Uterus (tissue), 4 donors: ENCODE results near the gene SH3GL2. TPM values are rescaled to one million over a fixed set of nuclear protein-coding genes. Genes with fewer than 3 reads are reported as not detected.

Experiments used
- DNase-seq, 2 donors: peaks; one replicate each; pipeline ENCODE4 v3.0.0-alpha.2; 2019 to 2020
- H3K27ac ChIP-seq, 2 donors: fragments of 200-600 bp; sonication (generic); 1 replicate in 1 of 2; 2 replicates in 1 of 2; pipeline ENCODE4 v1.5.1; 2016 to 2018
- H3K27me3 ChIP-seq, 2 donors: fragments of 200-600 bp; sonication (generic); one replicate each; pipeline ENCODE4 v1.5.1; 2018 to 2019; ENCODE audit warnings: control low read depth in 1 of 2
- H3K36me3 ChIP-seq, 2 donors: fragments of 200-600 bp; sonication (generic); one replicate each; pipeline ENCODE4 v1.5.1; 2019; ENCODE audit warnings: control low read depth in 1 of 2
- H3K4me1 ChIP-seq, 2 donors: fragments of 200-600 bp; sonication (generic); one replicate each; pipeline ENCODE4 v1.5.1; 2018 to 2019; ENCODE audit warnings: control low read depth in 1 of 2
- H3K4me3 ChIP-seq, 2 donors: fragments of 200-600 bp; sonication (generic); 1 replicate in 1 of 2; 2 replicates in 1 of 2; pipeline ENCODE4 v1.5.1; 2018 to 2019; ENCODE audit warnings: mild to moderate bottlenecking in 1 of 2
- H3K9me3 ChIP-seq, 2 donors: fragments of 200-600 bp; sonication (generic); one replicate each; pipeline ENCODE4 v1.5.1; 2019; ENCODE audit warnings: control low read depth in 1 of 2
- POLR2A ChIP-seq, 2 donors: fragments of 450-650 bp; IDR thresholded peaks; one replicate each; pipeline ENCODE4 v1.6.1; 2016; ENCODE audit warnings: antibody characterized with exemption in 2 of 2, mild to moderate bottlenecking in 1 of 2, moderate library complexity in 1 of 2
- intact Hi-C: fragments of 100-400 bp; cut with DNase I; formaldehyde crosslinking; loops from one replicate; pipeline ENCODE4 v1.15.1; 2023; ENCODE audit warnings: low total_unique reads
- total RNA-seq, 4 donors: library from RNA; depleted of rRNA in 3 of 4; stranded (reverse); fragments of >200 nt in 3 of 4; gene quantifications; one replicate each; pipeline versions ENCODE4 v1.1.0 to v1.2.4, GENCODE V29; 2014 to 2023
- TF ChIP-seq, protein P1 (sequence below), 4 experiments: fragments of 200-600 bp in 2 of 4; fragments of 450-650 bp in 2 of 4; sonication (generic) in 2 of 4; IDR thresholded peaks; one replicate each; pipeline ENCODE4 v1.5.1; 2016 to 2019; ENCODE audit warnings: antibody characterized with exemption in 4 of 4, mild to moderate bottlenecking in 2 of 4, moderate library complexity in 1 of 4
- donor health status: DM: yes; HTN: yes; CAD: no.

Gene SH3GL2
- total RNA-seq, 4 donors from 2014 or later = 2.4 to 7.0 (median 2.4) TPM; not detected in 1

DNA sequence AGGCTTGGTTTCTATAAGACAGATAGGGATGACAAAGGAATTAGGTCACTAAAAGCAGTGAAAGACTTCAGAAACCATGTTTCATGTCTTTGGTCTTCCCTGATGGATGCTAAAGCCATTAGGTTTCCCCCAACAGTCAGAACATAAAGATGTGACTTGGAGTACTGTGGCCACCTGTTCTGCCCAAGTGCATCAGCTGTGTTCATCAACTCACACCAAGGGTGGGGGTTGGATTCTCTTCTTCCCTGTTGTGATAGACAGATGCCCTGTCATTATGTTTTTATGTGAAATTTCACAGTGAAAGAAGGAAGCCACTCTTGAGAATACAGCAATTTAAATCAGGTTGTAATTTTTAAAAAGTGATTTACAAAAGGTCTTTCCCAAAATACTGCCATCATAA lies 196.8 kb downstream of the SH3GL2 start:
- H3K27me3 ChIP-seq = no peaks in the 10 kb centered on the region
- DNase-seq = no peak
- no peaks in the 10 kb centered on the region for H3K36me3 ChIP-seq
- H3K9me3 ChIP-seq = no peaks in the 10 kb centered on the region
- no peak overlapping the region for H3K27ac ChIP-seq
- TF ChIP-seq, protein P1, sequence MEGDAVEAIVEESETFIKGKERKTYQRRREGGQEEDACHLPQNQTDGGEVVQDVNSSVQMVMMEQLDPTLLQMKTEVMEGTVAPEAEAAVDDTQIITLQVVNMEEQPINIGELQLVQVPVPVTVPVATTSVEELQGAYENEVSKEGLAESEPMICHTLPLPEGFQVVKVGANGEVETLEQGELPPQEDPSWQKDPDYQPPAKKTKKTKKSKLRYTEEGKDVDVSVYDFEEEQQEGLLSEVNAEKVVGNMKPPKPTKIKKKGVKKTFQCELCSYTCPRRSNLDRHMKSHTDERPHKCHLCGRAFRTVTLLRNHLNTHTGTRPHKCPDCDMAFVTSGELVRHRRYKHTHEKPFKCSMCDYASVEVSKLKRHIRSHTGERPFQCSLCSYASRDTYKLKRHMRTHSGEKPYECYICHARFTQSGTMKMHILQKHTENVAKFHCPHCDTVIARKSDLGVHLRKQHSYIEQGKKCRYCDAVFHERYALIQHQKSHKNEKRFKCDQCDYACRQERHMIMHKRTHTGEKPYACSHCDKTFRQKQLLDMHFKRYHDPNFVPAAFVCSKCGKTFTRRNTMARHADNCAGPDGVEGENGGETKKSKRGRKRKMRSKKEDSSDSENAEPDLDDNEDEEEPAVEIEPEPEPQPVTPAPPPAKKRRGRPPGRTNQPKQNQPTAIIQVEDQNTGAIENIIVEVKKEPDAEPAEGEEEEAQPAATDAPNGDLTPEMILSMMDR (IDR thresholded peaks at IDR 0.05) = no peak
- no peak for TF ChIP-seq POLR2A (IDR thresholded peaks at IDR 0.05)
- intact Hi-C loops = no loop called here
- H3K4me3 ChIP-seq = no peak overlapping the region
- H3K4me1 ChIP-seq = no peaks in the 10 kb centered on the region

DNA sequence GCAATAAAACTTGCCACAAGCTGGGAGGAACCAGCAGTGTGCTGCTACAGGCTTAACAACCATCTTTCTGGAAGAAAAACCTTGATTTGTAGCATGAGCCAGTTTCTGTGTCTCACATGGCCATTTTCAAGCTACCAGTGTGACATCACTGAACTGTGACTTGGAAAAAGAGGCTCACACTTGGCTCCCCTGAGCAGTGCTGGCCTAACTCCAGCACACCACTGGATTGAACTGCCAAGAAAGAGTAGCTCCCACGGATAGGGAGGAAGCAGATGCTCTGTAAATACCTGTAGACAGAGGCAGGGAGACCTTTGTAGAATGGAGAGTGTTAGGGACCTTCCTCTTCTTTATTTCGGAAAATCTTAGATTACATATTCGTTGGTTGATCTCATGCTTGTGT lies 197.9 kb downstream of the SH3GL2 start:
- intact Hi-C loops = no loop called here
- TF ChIP-seq, protein P1 (IDR thresholded peaks at IDR 0.05) = no peak
- TF ChIP-seq POLR2A (IDR thresholded peaks at IDR 0.05) = no peak
- H3K27ac ChIP-seq = no peak overlapping the region
- DNase-seq = peak; percentile 18 to 65
- H3K36me3 ChIP-seq = no peaks in the 10 kb centered on the region
- H3K27me3 ChIP-seq = no peaks in the 10 kb centered on the region
- no peaks in the 10 kb centered on the region for H3K9me3 ChIP-seq
- H3K4me1 ChIP-seq = no peaks in the 10 kb centered on the region
- no peak overlapping the region for H3K4me3 ChIP-seq

DNA sequence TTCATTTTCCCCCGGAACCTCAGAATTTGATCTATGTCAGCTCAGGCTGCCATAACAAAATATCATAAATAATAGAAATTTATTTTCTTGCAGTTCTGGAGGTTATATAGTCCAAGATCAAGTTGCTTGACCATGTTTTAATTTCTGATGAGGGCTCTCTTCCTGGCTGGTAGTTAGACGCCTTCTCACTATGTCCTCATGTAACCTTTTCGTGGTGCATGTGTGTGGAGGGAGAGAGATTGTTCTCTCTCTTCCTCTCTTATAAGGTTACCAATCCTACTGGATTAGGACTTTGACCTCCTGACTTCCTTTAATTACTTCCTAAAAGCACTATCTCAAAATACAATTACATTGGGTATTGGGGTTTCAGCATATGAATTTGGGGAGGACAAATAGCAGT lies 198.6 kb downstream of the SH3GL2 start:
- H3K9me3 ChIP-seq = no peaks in the 10 kb centered on the region
- H3K36me3 ChIP-seq = no peaks in the 10 kb centered on the region
- H3K4me3 ChIP-seq = no peak overlapping the region
- no peaks in the 10 kb centered on the region for H3K4me1 ChIP-seq
- TF ChIP-seq, protein P1 (IDR thresholded peaks at IDR 0.05) = no peak
- TF ChIP-seq POLR2A (IDR thresholded peaks at IDR 0.05) = no peak
- no peak overlapping the region for H3K27ac ChIP-seq
- H3K27me3 ChIP-seq = no peaks in the 10 kb centered on the region
- intact Hi-C loops = no loop called here
- no peak for DNase-seq

DNA sequence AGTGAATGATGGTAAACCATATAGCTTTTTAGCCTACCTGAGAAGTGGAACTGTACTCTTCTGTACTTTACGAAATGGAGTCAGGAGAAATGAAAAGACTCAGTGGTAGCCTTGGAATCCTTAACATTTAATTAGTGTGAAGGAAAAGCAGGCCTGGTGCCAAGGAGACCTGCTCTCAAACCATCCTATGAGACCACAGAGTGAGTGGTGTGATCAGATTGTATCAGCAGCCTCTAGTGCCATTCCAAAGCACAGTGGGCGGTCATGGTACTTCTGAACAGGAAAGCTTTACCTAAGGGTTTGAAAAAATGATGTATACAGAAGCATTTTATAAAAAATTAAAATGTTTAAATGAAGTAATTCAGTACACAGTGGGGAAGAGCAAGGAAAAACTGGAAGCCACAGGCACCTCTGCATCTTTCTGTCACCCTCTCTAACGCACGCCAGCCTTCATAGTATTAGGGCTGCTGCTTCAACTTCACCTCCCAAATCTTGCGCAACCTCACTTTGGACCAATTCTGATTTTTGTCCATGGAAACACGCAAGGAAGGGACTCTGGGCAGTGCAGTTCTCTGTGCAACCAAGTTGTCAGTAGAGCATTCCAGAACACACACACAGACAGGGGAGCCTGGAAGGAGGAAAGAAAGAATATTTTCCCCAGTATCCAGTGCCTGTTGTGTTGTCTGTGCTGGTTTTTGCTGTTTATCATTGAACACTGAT lies 203.7 kb downstream of the SH3GL2 start:
- no peaks in the 10 kb centered on the region for H3K4me1 ChIP-seq
- no peaks in the 10 kb centered on the region for H3K9me3 ChIP-seq
- peak overlapping the region; percentile 6 to 59 for H3K27ac ChIP-seq
- peak in 1 of 2 donors; percentile 31 for DNase-seq
- no peaks in the 10 kb centered on the region for H3K36me3 ChIP-seq
- no peaks in the 10 kb centered on the region for H3K27me3 ChIP-seq
- TF ChIP-seq, protein P1 (IDR thresholded peaks at IDR 0.05) = no peak
- TF ChIP-seq POLR2A (IDR thresholded peaks at IDR 0.05) = no peak
- intact Hi-C loops = no loop called here
- no peak overlapping the region for H3K4me3 ChIP-seq

DNA sequence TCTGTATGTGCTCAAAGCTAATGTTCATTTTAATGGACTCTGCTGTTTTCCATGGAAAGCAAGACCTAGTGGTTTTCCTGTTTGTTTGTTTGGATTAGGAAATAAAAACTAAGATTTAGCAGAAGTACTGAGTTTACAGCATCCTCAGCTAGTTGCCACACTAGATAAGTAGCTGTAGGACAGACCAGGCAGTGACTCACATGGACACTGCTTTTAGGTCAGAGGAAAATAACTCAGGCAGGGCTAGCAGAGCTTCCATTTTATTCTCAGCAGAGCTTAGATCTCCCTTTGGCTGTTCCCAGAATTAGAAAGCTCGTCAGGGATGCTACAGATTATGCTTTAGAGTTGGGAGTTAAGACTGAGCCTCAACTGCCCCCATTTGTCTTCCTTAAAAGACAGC lies 204.4 kb downstream of the SH3GL2 start:
- Histone ChIP-seq H3K27me3 (no peaks in the 10 kb centered on the region), H3K4me3 (no peak overlapping the region), H3K9me3 (no peaks in the 10 kb centered on the region), H3K27ac (peak overlapping the region; percentile 6 to 59), H3K4me1 (no peaks in the 10 kb centered on the region), H3K36me3 (no peaks in the 10 kb centered on the region)
- DNase-seq = no peak
- intact Hi-C loops = no loop called here
- TF ChIP-seq, protein P1 (IDR thresholded peaks at IDR 0.05) = no peak
- no peak for TF ChIP-seq POLR2A (IDR thresholded peaks at IDR 0.05)
